Measurements from ENCODE around the gene CAPZA2.
"Not testable (repeated sequence)": the region's sequence is repeated elsewhere in the genome, so short reads cannot be mapped to it uniquely, and the experiment has no call there.

Gene CAPZA2

DNA sequence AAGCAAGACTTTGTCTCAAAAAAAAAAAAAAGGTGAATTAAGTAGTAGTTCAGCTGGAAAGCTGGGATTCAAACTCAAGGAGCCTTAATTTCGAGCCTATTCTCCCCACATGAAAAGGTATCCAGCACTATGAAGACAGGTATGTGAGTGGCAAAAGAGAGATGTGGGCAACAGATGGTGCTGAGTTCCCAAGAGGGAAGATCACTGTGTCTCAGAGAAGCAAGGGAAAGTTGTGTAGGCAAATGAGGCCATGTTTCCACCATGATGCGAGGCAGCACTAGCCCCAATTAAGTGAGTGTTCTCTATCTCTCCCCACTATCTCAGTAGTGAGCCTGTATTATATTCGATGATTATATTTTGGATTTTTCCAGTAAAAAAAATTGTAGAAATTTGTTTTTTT is 71.1 kb downstream of the CAPZA2 start:
- no peak for DNase-seq
- Histone ChIP-seq H3K36me3 (ENCODE audit: control insufficient read depth, insufficient read depth, low read length) (no peaks in the 10 kb centered on the region), H4K8ac (ENCODE audit: low read depth, low read length) (no peak overlapping the region), H3K27ac (ENCODE audit: low read depth, low read length) (no peak overlapping the region), H3K56ac (ENCODE audit: low read length) (no peak overlapping the region), H3K18ac (ENCODE audit: low read length) (no peak overlapping the region), H3K4me1 (ENCODE audit: control insufficient read depth, low read depth, low read length) (no peaks in the 10 kb centered on the region), H3K4ac (ENCODE audit: low read depth, low read length) (no peak overlapping the region), H3K9ac (ENCODE audit: low read length) (no peak overlapping the region), H3K27me3 (ENCODE audit: insufficient read depth, low read length, poor library complexity) (no peaks in the 10 kb centered on the region), H3K79me1 (ENCODE audit: low read length) (no peaks in the 10 kb centered on the region), H3K4me2 (ENCODE audit: low read length) (no peak overlapping the region), H3K23ac (ENCODE audit: low read length) (no peak overlapping the region), H3K4me3 (ENCODE audit: low read length) (no peak overlapping the region), H2BK5ac (ENCODE audit: low read length) (no peak overlapping the region), H2AK5ac (ENCODE audit: low read length) (no peak overlapping the region), H3K79me2 (ENCODE audit: control insufficient read depth, insufficient read depth, low read length) (no peaks in the 10 kb centered on the region), H2BK15ac (replicated peaks; ENCODE audit: low read depth) (no peak overlapping the region), H2BK120ac (ENCODE audit: low read depth, low read length) (no peak overlapping the region), H4K5ac (ENCODE audit: low read length) (no peak overlapping the region)
- WGBS (ENCODE audit: extremely low coverage, insufficient coverage, low lambda C conversion rate), result no CpG with 5 or more reads among the region's 3 CpGs

DNA sequence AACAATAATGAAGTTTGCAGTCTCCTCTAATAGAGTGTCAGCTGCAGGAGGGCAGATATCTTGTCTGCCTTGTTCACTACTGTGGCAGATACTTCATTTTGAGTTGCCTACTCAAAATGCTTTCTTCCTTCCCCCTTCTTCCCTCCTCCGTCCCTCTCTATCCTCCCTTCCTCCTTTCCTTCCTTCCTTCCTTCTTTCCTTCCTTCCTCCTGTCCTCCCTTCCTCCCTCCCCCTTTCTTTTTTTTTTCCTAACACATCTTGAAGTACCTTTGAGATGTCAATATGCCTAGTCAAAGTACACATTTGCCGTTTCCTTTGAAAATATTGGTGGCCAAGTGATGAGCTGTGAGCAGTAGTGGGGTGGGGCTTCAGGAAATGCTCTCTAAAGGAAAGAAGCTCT is 72.2 kb downstream of the CAPZA2 start:
- Histone ChIP-seq H3K27me3 (ENCODE audit: insufficient read depth, low read length, poor library complexity) (no peaks in the 10 kb centered on the region), H2AK5ac (ENCODE audit: low read length) (no peak overlapping the region), H3K4ac (ENCODE audit: low read depth, low read length) (no peak overlapping the region), H3K56ac (ENCODE audit: low read length) (no peak overlapping the region), H4K8ac (ENCODE audit: low read depth, low read length) (no peak overlapping the region), H3K79me1 (ENCODE audit: low read length) (no peaks in the 10 kb centered on the region), H2BK120ac (ENCODE audit: low read depth, low read length) (no peak overlapping the region), H2BK5ac (ENCODE audit: low read length) (no peak overlapping the region), H3K79me2 (ENCODE audit: control insufficient read depth, insufficient read depth, low read length) (no peaks in the 10 kb centered on the region), H3K4me1 (ENCODE audit: control insufficient read depth, low read depth, low read length) (no peaks in the 10 kb centered on the region), H3K27ac (ENCODE audit: low read depth, low read length) (no peak overlapping the region), H2BK15ac (replicated peaks; ENCODE audit: low read depth) (no peak overlapping the region), H4K5ac (ENCODE audit: low read length) (no peak overlapping the region), H3K23ac (ENCODE audit: low read length) (no peak overlapping the region), H3K4me3 (ENCODE audit: low read length) (no peak overlapping the region), H3K18ac (ENCODE audit: low read length) (no peak overlapping the region), H3K4me2 (ENCODE audit: low read length) (no peak overlapping the region), H3K9ac (ENCODE audit: low read length) (no peak overlapping the region), H3K36me3 (ENCODE audit: control insufficient read depth, insufficient read depth, low read length) (no peaks in the 10 kb centered on the region)
- no CpG with 5 or more reads among the region's 2 CpGs for WGBS (ENCODE audit: extremely low coverage, insufficient coverage, low lambda C conversion rate)
- no peak for DNase-seq

DNA sequence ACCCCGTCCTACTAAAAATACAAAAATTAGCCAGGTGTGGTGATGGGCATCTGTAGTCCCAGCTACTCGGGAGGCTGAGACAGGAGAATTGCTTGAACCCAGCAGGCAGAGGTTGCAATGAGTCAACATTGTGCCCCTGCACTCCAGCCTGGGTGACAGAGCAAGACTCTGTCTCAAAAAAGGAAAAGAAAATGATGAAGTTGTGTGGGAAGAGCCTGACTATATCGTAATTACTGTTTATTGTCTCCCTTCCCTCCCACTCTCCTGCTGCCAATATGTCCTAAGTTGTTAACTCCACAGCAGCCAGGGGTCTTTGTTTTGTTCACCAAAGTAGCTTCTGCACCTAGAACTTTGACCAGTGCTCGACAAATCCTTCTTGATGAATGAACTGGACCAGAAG is 74.5 kb downstream of the CAPZA2 start:
- H3K4me1 ChIP-seq (ENCODE audit: control insufficient read depth, low read depth, low read length); H3K36me3 ChIP-seq (ENCODE audit: control insufficient read depth, insufficient read depth, low read length): not testable (repeated sequence)
- no CpG with 5 or more reads among the region's 4 CpGs for WGBS (ENCODE audit: extremely low coverage, insufficient coverage, low lambda C conversion rate)

DNA sequence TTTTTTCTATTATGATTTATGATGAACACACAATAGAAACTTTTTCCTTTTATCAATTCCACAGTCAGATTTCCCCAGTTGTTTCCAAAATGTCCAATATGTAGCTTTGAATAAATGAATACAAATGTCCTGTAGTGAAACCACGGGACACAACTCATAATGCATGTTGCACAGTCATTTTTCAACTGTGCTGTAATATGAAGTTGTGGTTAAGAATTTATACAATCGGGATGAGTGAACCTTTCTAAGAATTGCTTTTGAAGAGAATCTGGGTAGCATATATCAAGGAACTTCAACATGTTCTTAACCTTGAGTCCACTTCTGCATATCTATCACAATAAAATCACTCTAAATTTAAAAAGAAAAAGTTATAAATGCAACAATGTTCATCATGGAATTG is 76.3 kb downstream of the CAPZA2 start:
- Histone ChIP-seq H3K23ac (ENCODE audit: low read length) (no peak overlapping the region), H3K56ac (ENCODE audit: low read length) (no peak overlapping the region), H2AK5ac (ENCODE audit: low read length) (no peak overlapping the region), H2BK5ac (ENCODE audit: low read length) (no peak overlapping the region), H2BK120ac (ENCODE audit: low read depth, low read length) (no peak overlapping the region), H2BK15ac (replicated peaks; ENCODE audit: low read depth) (no peak overlapping the region), H3K9ac (ENCODE audit: low read length) (no peak overlapping the region), H3K18ac (ENCODE audit: low read length) (no peak overlapping the region), H3K4me3 (ENCODE audit: low read length) (no peak overlapping the region), H3K4ac (ENCODE audit: low read depth, low read length) (no peak overlapping the region), H3K4me2 (ENCODE audit: low read length) (no peak overlapping the region), H3K79me1 (ENCODE audit: low read length) (no peaks in the 10 kb centered on the region), H4K8ac (ENCODE audit: low read depth, low read length) (no peak overlapping the region), H3K27me3 (ENCODE audit: insufficient read depth, low read length, poor library complexity) (no peaks in the 10 kb centered on the region), H4K5ac (ENCODE audit: low read length) (no peak overlapping the region), H3K4me1 (ENCODE audit: control insufficient read depth, low read depth, low read length) (no peaks in the 10 kb centered on the region), H3K27ac (ENCODE audit: low read depth, low read length) (no peak overlapping the region), H3K36me3 (ENCODE audit: control insufficient read depth, insufficient read depth, low read length) (no peaks in the 10 kb centered on the region), H3K79me2 (ENCODE audit: control insufficient read depth, insufficient read depth, low read length) (no peaks in the 10 kb centered on the region)
- no CpG with 5 or more reads among the region's 2 CpGs for WGBS (ENCODE audit: extremely low coverage, insufficient coverage, low lambda C conversion rate)
- no peak for DNase-seq

More for the DNA sequence above, 74.5 kb downstream of the CAPZA2 start:
- not testable (repeated sequence) for H3K27ac ChIP-seq (ENCODE audit: low read depth, low read length); H3K27me3 ChIP-seq (ENCODE audit: insufficient read depth, low read length, poor library complexity); H2BK5ac ChIP-seq (ENCODE audit: low read length); H2BK120ac ChIP-seq (ENCODE audit: low read depth, low read length); H3K4me3 ChIP-seq (ENCODE audit: low read length); H3K4ac ChIP-seq (ENCODE audit: low read depth, low read length); H3K9ac ChIP-seq (ENCODE audit: low read length); H3K79me1 ChIP-seq (ENCODE audit: low read length); H3K23ac ChIP-seq (ENCODE audit: low read length); H4K5ac ChIP-seq (ENCODE audit: low read length); H3K79me2 ChIP-seq (ENCODE audit: control insufficient read depth, insufficient read depth, low read length); H4K8ac ChIP-seq (ENCODE audit: low read depth, low read length); H2BK15ac ChIP-seq (replicated peaks; ENCODE audit: low read depth); H2AK5ac ChIP-seq (ENCODE audit: low read length); H3K18ac ChIP-seq (ENCODE audit: low read length); DNase-seq; H3K56ac ChIP-seq (ENCODE audit: low read length); H3K4me2 ChIP-seq (ENCODE audit: low read length)

DNA sequence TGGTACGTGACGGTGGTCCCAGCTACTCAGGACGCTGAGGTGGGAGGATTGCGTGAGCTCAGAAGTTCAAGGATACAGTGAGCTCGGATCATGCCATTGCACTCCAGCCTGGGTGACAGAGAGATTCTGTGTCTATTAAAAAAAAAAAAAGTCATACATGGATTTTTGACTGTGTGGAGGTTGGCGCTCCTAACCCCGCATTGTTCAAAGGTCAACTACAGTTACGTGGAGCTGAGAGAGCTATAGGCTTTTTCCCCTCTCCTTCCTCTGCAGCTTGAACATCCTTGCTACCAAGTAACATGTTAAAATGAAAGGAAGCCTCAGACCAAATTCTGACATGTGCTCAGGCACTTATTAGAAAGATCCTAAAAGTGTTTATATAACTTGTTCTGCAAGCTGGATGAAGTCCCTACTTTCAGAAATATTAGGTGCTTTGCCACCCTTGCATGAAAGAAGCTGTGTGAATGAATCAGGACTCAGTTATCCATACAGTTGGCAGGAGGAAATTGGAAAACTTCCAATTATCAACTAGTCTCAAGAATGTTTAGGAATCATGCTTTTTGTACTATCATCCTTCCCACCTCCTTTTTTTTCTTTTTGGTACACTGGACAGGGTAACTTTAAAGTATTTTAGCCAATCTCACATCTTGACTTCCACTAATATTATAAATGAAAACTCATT is 78.4 kb downstream of the CAPZA2 start:
- H3K27ac ChIP-seq (ENCODE audit: low read depth, low read length), result no peak overlapping the region
- no CpG with 5 or more reads among the region's 8 CpGs for WGBS (ENCODE audit: extremely low coverage, insufficient coverage, low lambda C conversion rate)

DNA sequence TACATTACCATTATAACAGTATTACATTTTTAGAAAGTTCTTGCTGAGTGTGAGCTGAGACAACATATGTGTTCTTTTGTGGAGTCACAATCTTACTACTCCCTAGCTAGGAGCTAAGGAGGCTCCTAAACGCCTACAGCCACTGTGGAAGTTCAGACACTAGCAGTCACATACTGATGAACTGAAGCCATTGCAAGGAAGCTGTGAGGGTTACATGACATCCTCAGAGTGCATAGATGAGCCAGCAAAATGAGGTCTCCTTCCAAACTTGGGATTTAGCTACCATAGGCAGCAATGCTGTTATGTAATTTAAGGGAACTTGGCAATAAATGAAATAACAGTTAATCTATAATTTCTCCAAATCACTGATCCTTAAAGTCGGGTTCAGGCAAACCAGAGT is 80.1 kb downstream of the CAPZA2 start:
- Histone ChIP-seq H3K4me1 (ENCODE audit: control insufficient read depth, low read depth, low read length) (no peaks in the 10 kb centered on the region), H3K27me3 (ENCODE audit: insufficient read depth, low read length, poor library complexity) (no peaks in the 10 kb centered on the region), H3K23ac (ENCODE audit: low read length) (no peak overlapping the region), H3K4ac (ENCODE audit: low read depth, low read length) (no peak overlapping the region), H4K8ac (ENCODE audit: low read depth, low read length) (no peak overlapping the region), H2BK5ac (ENCODE audit: low read length) (no peak overlapping the region), H2BK15ac (replicated peaks; ENCODE audit: low read depth) (no peak overlapping the region), H2BK120ac (ENCODE audit: low read depth, low read length) (no peak overlapping the region), H3K4me2 (ENCODE audit: low read length) (no peak overlapping the region), H3K36me3 (ENCODE audit: control insufficient read depth, insufficient read depth, low read length) (no peaks in the 10 kb centered on the region), H3K79me2 (ENCODE audit: control insufficient read depth, insufficient read depth, low read length) (no peaks in the 10 kb centered on the region), H4K5ac (ENCODE audit: low read length) (no peak overlapping the region), H2AK5ac (ENCODE audit: low read length) (no peak overlapping the region), H3K79me1 (ENCODE audit: low read length) (no peaks in the 10 kb centered on the region), H3K56ac (ENCODE audit: low read length) (no peak overlapping the region), H3K27ac (ENCODE audit: low read depth, low read length) (no peak overlapping the region), H3K9ac (ENCODE audit: low read length) (no peak overlapping the region), H3K4me3 (ENCODE audit: low read length) (no peak overlapping the region), H3K18ac (ENCODE audit: low read length) (no peak overlapping the region)
- WGBS (ENCODE audit: extremely low coverage, insufficient coverage, low lambda C conversion rate), result no CpG with 5 or more reads among the region's 2 CpGs
- DNase-seq, result no peak

More for the DNA sequence above, 78.4 kb downstream of the CAPZA2 start:
- no peak overlapping the region for H3K56ac ChIP-seq (ENCODE audit: low read length)
- H3K4me3 ChIP-seq (ENCODE audit: low read length), result no peak overlapping the region
- no peak overlapping the region for H3K23ac ChIP-seq (ENCODE audit: low read length)
- H2BK120ac ChIP-seq (ENCODE audit: low read depth, low read length), result no peak overlapping the region
- H3K79me1 ChIP-seq (ENCODE audit: low read length), result no peaks in the 10 kb centered on the region
- H3K4ac ChIP-seq (ENCODE audit: low read depth, low read length), result no peak overlapping the region
- H4K5ac ChIP-seq (ENCODE audit: low read length), result no peak overlapping the region
- H3K9ac ChIP-seq (ENCODE audit: low read length), result no peak overlapping the region
- H2BK5ac ChIP-seq (ENCODE audit: low read length), result no peak overlapping the region
- no peaks in the 10 kb centered on the region for H3K36me3 ChIP-seq (ENCODE audit: control insufficient read depth, insufficient read depth, low read length)
- no peak overlapping the region for H2AK5ac ChIP-seq (ENCODE audit: low read length)
- H3K79me2 ChIP-seq (ENCODE audit: control insufficient read depth, insufficient read depth, low read length), result no peaks in the 10 kb centered on the region
- no peaks in the 10 kb centered on the region for H3K4me1 ChIP-seq (ENCODE audit: control insufficient read depth, low read depth, low read length)
- H3K18ac ChIP-seq (ENCODE audit: low read length), result no peak overlapping the region
- no peak overlapping the region for H2BK15ac ChIP-seq (replicated peaks; ENCODE audit: low read depth)
- DNase-seq, result no peak
- no peak overlapping the region for H3K4me2 ChIP-seq (ENCODE audit: low read length)
- H3K27me3 ChIP-seq (ENCODE audit: insufficient read depth, low read length, poor library complexity), result no peaks in the 10 kb centered on the region
- H4K8ac ChIP-seq (ENCODE audit: low read depth, low read length), result no peak overlapping the region
